ENCODE results near the gene MYL10. TPM values are rescaled to one million over a fixed set of nuclear protein-coding genes. Genes with fewer than 3 reads are reported as not detected.
"Not testable (repeated sequence)": the region's sequence is repeated elsewhere in the genome, so short reads cannot be mapped to it uniquely, and the experiment has no call there.

Gene MYL10
- polyA plus RNA-seq, 10 donors, result 5.7 to 40.9 (median 21.1) TPM

GRCh38 chr7:101620991-101621390, 8.1 kb downstream of the MYL10 start:
- DNase-seq, result no peak

- DNase-seq, result no peak
Observed at GRCh38 chr7:101620395-101620794, 8.7 kb downstream of the MYL10 start.

GRCh38 chr7:101618916-101619315, 10.2 kb downstream of the MYL10 start:
- peak in 1 of 3 donors; percentile 27 for DNase-seq

GRCh38 chr7:101618207-101618839, 10.8 kb downstream of the MYL10 start:
- DNase-seq, result peak in 1 of 3 donors; percentile 47

GRCh38 chr7:101617451-101618206, 11.5 kb downstream of the MYL10 start:
- no peak for DNase-seq

GRCh38 chr7:101615446-101615845, 13.7 kb downstream of the MYL10 start:
- no peak for DNase-seq

GRCh38 chr7:101614939-101615302, 14.2 kb downstream of the MYL10 start:
- peak in 1 of 3 donors; percentile 50 for DNase-seq

- no peak for DNase-seq
Observed at GRCh38 chr7:101614098-101614938, 14.8 kb downstream of the MYL10 start.

GRCh38 chr7:101612885-101613515, 16.1 kb downstream of the MYL10 start:
- no peak for DNase-seq

- no peak for DNase-seq
Observed at GRCh38 chr7:101608772-101609713, 20.1 kb downstream of the MYL10 start.

GRCh38 chr7:101606498-101606923, 22.6 kb downstream of the MYL10 start:
- no peak for DNase-seq

- DNase-seq, result no peak
Observed at GRCh38 chr7:101605611-101606497, 23.2 kb downstream of the MYL10 start.

GRCh38 chr7:101604934-101605332, 24.2 kb downstream of the MYL10 start:
- not testable (repeated sequence) for DNase-seq

- no peak for DNase-seq
Observed at GRCh38 chr7:101604331-101604933, 24.7 kb downstream of the MYL10 start.

- peak; percentile 61 to 88 (median 79) for DNase-seq
Observed at GRCh38 chr7:101602484-101603241, 26.4 kb downstream of the MYL10 start.

GRCh38 chr7:101602082-101602481, 27.0 kb downstream of the MYL10 start:
- no peak for DNase-seq

- DNase-seq, result no peak
Observed at GRCh38 chr7:101599787-101600186, 29.3 kb downstream of the MYL10 start.

GRCh38 chr7:101598986-101599771, 29.9 kb downstream of the MYL10 start:
- DNase-seq, result peak in 1 of 3 donors; percentile 41
